Measurements from ENCODE around the gene STOM. TPM values are rescaled to one million over a fixed set of nuclear protein-coding genes. Genes with fewer than 3 reads are reported as not detected.

The STOM gene
- total RNA-seq, 3 donors from 2014 or later = 79.7 to 335 (median 199) TPM

GRCh38 chr9:121296213-121297127 lies 73.6 kb downstream of the STOM start:
- H3K4me1 ChIP-seq (ENCODE audit: low read depth) = peaks cover 9% of the 10 kb centered on the region
- DNase-seq (no peak), ATAC-seq (no peak)
- H3K9me3 ChIP-seq = no peaks in the 10 kb centered on the region
- no peak for TF ChIP-seq CTCF (IDR thresholded peaks at IDR 0.05)
- no peaks in the 10 kb centered on the region for H3K36me3 ChIP-seq (ENCODE audit: low read depth)
- no peak overlapping the region for H3K4me3 ChIP-seq
- intact Hi-C loops (cut with DNase I, micrococcal nuclease) = no loop called here

DNA sequence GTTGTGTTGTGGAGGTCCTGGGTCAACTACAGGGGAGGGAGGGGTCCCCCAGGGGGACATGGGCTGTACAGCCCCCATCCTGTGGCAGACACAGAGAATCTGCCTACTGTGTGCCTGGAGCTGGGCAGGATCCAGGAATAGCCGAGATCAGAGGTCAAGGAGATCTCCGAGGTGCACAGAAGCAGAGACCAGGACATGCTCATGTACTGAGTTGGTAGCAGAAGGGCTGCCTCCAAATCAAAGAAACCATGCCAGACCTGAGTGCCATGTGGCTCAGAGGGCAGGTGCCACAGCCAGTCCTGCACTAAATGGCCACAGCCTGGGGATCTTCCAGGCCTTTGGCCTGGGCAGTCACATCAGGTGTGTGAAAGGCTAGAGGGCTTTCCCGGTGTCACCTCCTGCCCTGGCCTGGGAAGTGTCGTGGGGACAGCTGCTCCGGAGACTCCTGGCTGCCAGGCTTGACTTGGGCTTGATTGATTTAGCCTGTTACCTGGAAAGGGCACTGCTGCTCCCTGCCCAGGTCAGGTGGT lies 74.3 kb downstream of the STOM start:
- no peak for TF ChIP-seq CTCF (IDR thresholded peaks at IDR 0.05)
- DNase-seq (no peak), ATAC-seq (no peak)
- Histone ChIP-seq H3K4me1 (ENCODE audit: low read depth) (peaks cover 9% of the 10 kb centered on the region), H3K4me3 (no peak overlapping the region), H3K9me3 (no peaks in the 10 kb centered on the region), H3K36me3 (ENCODE audit: low read depth) (no peaks in the 10 kb centered on the region)
- intact Hi-C loops (cut with DNase I, micrococcal nuclease) = no loop called here

- peaks cover 11% of the 10 kb centered on the region for H3K4me1 ChIP-seq (ENCODE audit: low read depth)
- H3K36me3 ChIP-seq (ENCODE audit: low read depth) = no peaks in the 10 kb centered on the region
- no peak for DNase-seq
- H3K4me3 ChIP-seq = no peak overlapping the region
- TF ChIP-seq CTCF (IDR thresholded peaks at IDR 0.05) = no peak
- no peaks in the 10 kb centered on the region for H3K9me3 ChIP-seq
- intact Hi-C loops (cut with DNase I, micrococcal nuclease) = no loop called here
- no peak for ATAC-seq
These were observed 75.0 kb downstream of the STOM start for GRCh38 chr9:121294866-121295661.

GRCh38 chr9:121294151-121294743 lies 75.8 kb downstream of the STOM start:
- Histone ChIP-seq H3K36me3 (ENCODE audit: low read depth) (no peaks in the 10 kb centered on the region), H3K4me3 (no peak overlapping the region), H3K9me3 (no peaks in the 10 kb centered on the region), H3K4me1 (ENCODE audit: low read depth) (peaks cover 16% of the 10 kb centered on the region)
- no peak for TF ChIP-seq CTCF (IDR thresholded peaks at IDR 0.05)
- intact Hi-C loops (cut with DNase I, micrococcal nuclease) = no loop called here
- ATAC-seq (no peak), DNase-seq (peak in 1 of 3 donors; percentile 53)

DNA sequence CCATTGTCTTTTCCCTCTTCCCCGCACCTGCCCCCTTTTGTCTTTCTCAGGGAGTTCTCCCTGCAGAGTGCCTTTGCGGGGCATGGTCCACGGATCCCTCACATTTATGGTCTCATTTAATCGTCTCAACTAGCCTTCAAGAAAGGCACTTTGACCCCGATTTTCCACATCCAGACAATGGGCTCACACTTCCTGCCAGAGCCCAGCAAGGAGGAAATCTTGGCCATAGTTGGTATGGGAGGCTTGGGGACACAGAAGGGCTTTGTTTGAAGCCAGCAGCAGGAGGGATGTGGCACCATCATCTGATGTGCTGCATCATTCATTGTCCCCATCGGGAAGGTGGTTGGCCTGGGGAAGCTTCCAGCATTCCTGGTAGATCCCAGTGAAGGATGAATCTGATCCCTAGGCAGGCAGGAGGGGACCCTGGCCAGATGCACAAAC lies 77.2 kb downstream of the STOM start:
- intact Hi-C loops (cut with DNase I, micrococcal nuclease) = no loop called here

More for the DNA sequence above, 77.2 kb downstream of the STOM start:
- no peaks in the 10 kb centered on the region for H3K36me3 ChIP-seq (ENCODE audit: low read depth)
- ATAC-seq = no peak
- DNase-seq = no peak
- no peak for TF ChIP-seq CTCF (IDR thresholded peaks at IDR 0.05)
- peaks cover 26% of the 10 kb centered on the region for H3K4me1 ChIP-seq (ENCODE audit: low read depth)
- H3K9me3 ChIP-seq = no peaks in the 10 kb centered on the region
- no peak overlapping the region for H3K4me3 ChIP-seq

Measured in mucosa of descending colon (tissue), 3 donors.